HUES48 (cell line): ENCODE data around the gene APLP2.
"Not testable (repeated sequence)": the region's sequence is repeated elsewhere in the genome, so short reads cannot be mapped to it uniquely, and the experiment has no call there.

Source experiments
- H3K27ac ChIP-seq: one replicate; pipeline ENCODE4 v1.7.0; 2013; ENCODE audit warnings: low read depth, low read length, inconsistent platforms
- H3K27me3 ChIP-seq: 2 replicates; pipeline ENCODE4 v1.6.1; 2013; ENCODE audit warnings: mild to moderate bottlenecking, low read length; ENCODE audit not compliant: control insufficient read depth, insufficient read depth
- H3K36me3 ChIP-seq: 2 replicates; pipeline ENCODE4 v1.6.1; 2013; ENCODE audit warnings: low read length; ENCODE audit not compliant: control insufficient read depth, insufficient read depth
- H3K4me1 ChIP-seq: 2 replicates; pipeline ENCODE4 v1.6.1; 2013; ENCODE audit warnings: mild to moderate bottlenecking, low read length; ENCODE audit not compliant: control insufficient read depth, insufficient read depth
- H3K4me3 ChIP-seq: 2 replicates; pipeline ENCODE4 v1.5.1; 2013; ENCODE audit warnings: mild to moderate bottlenecking, low read depth, low read length
- H3K9ac ChIP-seq: 2 replicates; pipeline ENCODE4 v1.6.1; 2013; ENCODE audit warnings: mild to moderate bottlenecking, low read depth, low read length, moderate library complexity
- H3K9me3 ChIP-seq: 2 replicates; pipeline ENCODE4 v1.6.1; 2013; ENCODE audit warnings: low read length; ENCODE audit not compliant: control insufficient read depth, insufficient read depth

Gene APLP2

DNA sequence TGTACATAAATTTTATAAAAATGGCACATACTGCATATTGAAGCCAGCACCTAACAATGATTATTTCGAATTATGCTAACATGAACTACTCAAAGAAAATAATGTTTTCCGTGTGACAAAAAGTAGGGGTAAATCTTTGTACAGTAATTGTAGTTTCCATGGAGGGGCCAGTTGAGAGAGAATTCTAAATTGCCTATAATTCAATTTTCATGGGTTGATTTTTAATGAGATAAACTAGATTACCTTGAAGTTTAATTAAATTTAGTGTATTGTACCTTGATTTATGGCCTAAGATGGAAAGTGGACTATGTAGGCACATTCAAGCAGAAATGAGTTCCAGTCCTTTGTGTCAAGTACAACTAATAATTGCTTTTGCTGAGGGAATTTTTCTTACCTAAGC, 5.0 kb downstream of the APLP2 start:
- peaks cover 6% of the 10 kb centered on the region; the same call in 1 of the 2 replicates for H3K27me3 ChIP-seq
- no peak overlapping the region for H3K9ac ChIP-seq
- no peak overlapping the region for H3K27ac ChIP-seq
- peaks cover 12% of the 10 kb centered on the region for H3K4me1 ChIP-seq
- no peaks in the 10 kb centered on the region for H3K9me3 ChIP-seq
- H3K4me3 ChIP-seq: no peak overlapping the region
- no peaks in the 10 kb centered on the region for H3K36me3 ChIP-seq

DNA sequence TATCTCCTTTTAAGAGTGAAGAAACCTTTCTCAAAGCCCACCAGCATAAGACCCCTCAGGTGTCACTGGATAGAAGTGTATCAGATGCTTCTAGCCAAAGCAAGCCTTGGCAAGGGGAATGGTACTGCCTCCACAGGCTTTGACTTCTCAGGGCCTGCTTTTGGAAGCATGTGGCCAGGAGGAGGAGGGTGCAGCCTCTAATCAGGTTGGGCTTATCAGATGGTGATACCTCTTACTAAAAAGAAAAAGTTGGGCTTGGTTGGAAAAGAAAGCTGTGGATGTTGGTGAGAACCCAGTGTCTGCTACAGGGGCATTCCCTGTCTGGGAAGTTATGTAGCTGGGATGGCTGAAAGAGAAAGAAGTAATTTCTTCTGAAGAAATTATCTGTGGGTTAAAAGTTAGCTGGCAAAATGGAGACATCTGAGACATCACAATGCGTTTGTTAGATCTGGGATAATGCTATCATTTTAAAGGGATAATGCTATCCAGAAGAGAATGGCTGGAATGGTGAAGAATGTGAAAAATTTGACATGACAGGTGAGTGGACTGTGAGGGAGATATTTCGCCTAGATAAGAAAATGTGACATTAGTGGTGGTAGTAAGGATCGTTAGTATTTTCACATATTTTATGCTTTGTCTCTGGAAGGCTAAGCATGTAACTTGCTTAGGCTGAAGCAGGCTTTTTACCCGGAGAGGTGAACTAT, 7.2 kb downstream of the APLP2 start:
- Histone ChIP-seq H3K4me1 (peaks cover 3% of the 10 kb centered on the region; the same call in 1 of the 2 replicates), H3K9me3 (no peaks in the 10 kb centered on the region), H3K4me3 (no peak overlapping the region), H3K27ac (no peak overlapping the region), H3K27me3 (no peaks in the 10 kb centered on the region), H3K9ac (no peak overlapping the region), H3K36me3 (no peaks in the 10 kb centered on the region)

DNA sequence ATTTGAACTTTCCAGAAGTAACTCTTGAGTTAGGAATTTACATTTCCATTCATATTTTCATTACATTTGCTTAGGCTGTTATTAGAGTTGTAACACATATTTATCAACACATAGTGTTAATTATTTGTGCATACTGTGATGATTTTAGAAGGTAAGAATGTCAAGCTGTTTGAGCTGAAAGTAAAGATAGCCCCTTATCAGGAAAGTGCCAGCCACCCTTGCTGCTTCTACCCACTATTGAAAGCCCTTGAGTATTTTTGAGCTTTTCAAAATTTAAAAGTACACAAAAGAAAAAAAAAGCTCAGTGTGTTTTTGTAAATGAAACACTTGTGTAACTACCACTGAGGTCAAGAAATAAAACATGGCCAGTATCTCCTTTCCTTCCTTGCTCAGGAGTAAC, 8.0 kb downstream of the APLP2 start:
- no peaks in the 10 kb centered on the region for H3K27me3 ChIP-seq
- no peaks in the 10 kb centered on the region for H3K9me3 ChIP-seq
- no peaks in the 10 kb centered on the region for H3K36me3 ChIP-seq
- no peak overlapping the region for H3K4me3 ChIP-seq
- H3K4me1 ChIP-seq: no peaks in the 10 kb centered on the region; the same call in 1 of the 2 replicates
- no peak overlapping the region for H3K27ac ChIP-seq
- H3K9ac ChIP-seq: no peak overlapping the region

DNA sequence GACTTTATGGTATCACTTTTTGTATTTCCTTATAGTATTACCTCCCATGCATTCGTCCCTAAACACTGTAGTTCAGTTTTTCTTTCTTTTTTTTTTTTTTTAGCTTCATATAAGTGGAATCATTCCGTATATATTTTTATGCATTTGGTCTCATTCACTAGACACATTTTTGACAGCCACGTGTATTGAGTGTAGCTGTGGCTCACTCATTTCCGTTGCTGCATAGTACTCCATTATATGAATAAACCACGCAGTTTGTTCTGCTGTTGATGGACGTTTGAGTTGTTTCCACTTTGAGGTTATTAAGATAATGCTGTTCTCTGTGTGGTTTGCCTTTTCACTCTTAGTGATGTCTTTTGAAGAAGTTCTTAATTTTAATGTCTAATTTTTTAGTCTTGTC, 8.4 kb downstream of the APLP2 start:
- no peak overlapping the region for H3K27ac ChIP-seq
- no peak overlapping the region for H3K9ac ChIP-seq
- no peaks in the 10 kb centered on the region for H3K36me3 ChIP-seq
- no peaks in the 10 kb centered on the region for H3K27me3 ChIP-seq
- H3K4me1 ChIP-seq: no peaks in the 10 kb centered on the region; the same call in 1 of the 2 replicates
- H3K9me3 ChIP-seq: no peaks in the 10 kb centered on the region
- H3K4me3 ChIP-seq: no peak overlapping the region

DNA sequence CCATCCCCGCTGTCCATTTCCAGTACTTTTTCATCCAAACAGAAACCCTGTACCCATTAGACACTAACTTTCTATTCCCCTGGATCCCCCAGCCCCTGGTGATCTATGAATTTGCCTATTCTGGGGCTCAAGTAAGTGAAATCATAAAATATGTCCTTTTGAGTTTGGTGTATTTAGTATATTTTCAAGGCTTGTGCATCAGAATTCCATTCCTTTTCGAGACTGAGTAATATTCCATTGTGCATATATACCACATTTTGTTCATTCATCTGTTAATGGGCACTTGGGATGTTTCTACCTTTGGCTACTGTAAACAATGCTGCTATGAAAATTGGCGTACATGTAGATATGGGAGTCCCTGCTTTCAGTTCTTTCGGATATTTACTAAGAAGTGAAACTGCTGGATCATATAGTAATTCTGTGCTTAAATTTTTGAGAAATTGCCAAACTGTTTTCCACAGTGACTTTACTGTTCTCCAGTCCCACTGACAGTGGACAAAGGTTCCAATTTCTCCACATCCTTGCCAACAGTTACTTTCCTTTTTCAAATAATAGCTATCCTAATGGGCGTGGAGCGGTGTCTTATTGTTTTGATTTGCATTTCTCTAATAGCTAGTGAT, 16.1 kb downstream of the APLP2 start:
- Histone ChIP-seq H3K27ac (no peak overlapping the region), H3K9ac (no peak overlapping the region), H3K4me3 (no peak overlapping the region), H3K27me3 (no peaks in the 10 kb centered on the region), H3K4me1 (peaks cover 27% of the 10 kb centered on the region), H3K36me3 (no peaks in the 10 kb centered on the region), H3K9me3 (no peaks in the 10 kb centered on the region)

DNA sequence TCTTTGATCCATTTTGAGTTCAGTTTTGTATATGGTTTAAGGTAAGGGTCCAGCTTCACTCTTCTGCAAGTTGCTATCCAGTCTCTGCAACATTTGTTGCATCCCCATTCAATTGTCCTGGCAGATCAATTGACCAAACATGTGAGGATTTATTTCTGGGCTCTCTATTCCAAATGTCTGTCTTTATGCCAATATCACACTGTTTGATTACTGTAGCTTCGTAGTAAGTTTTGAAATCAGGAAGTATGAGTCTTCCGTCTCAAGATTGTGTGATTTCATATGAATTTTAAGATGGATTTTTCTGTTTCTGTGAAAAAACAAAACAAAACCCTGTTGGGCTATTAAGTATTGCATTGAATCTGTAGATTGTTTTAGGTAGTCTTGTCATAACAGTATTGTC, 17.0 kb downstream of the APLP2 start:
- Histone ChIP-seq H3K27ac (no peak overlapping the region), H3K4me1 (peaks cover 27% of the 10 kb centered on the region), H3K36me3 (no peaks in the 10 kb centered on the region), H3K27me3 (no peaks in the 10 kb centered on the region), H3K9me3 (no peaks in the 10 kb centered on the region), H3K9ac (no peak overlapping the region), H3K4me3 (no peak overlapping the region)

DNA sequence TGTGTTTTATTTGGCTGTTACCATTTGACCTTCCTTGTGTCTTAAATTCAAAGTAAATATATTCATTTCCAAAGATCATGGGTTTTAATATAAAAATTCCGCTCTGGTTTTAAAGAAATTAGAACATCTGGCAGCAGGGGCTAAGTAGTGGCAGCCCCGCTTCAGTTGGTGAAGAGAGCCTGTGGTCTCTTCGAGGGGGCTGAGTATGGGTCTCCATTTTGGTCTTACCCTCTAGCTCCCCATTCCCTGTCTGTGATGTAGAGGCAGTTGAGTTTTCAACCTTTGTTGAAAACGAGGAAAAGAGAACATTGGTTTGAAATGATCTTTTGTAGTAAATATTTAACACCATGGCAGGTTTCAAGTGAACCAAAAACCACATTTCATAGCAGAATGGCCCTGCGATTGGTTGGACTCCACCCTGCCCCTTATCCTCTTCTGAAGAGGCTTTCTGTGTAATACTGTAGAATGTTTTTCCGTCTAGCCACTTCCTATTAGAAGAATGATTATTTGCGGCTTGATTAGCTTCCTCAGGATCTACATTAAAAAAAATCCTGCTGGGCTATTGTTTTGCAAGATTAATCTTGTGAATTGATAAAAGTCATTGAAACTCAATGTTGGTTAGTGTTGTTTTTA, 17.7 kb downstream of the APLP2 start:
- Histone ChIP-seq H3K9ac (no peak overlapping the region), H3K4me3 (no peak overlapping the region), H3K27ac (peak overlapping the region; percentile 62), H3K36me3 (no peaks in the 10 kb centered on the region), H3K9me3 (no peaks in the 10 kb centered on the region), H3K4me1 (peaks cover 27% of the 10 kb centered on the region), H3K27me3 (no peaks in the 10 kb centered on the region)

DNA sequence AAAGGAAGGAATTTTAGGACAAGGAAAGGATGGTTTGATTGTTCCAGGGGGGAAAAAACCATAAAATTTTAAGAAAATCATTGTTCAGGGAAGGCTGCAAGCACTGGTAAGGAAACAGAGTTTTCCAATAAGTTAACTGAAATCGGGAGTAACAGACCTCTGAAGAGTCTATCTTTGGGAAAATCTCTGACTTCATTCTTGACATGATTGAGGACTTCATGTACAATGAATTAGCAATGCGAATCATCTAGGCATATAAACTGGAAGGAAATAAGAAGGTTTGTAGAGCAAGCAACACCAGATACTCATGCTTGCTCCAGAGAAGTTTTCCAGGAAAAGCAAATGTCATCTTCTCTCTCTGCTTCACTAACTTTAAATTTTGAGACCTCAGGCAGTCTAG, 18.5 kb downstream of the APLP2 start:
- Histone ChIP-seq H3K36me3 (no peaks in the 10 kb centered on the region), H3K4me1 (peaks cover 27% of the 10 kb centered on the region), H3K9ac (no peak overlapping the region), H3K4me3 (no peak overlapping the region), H3K27me3 (no peaks in the 10 kb centered on the region), H3K27ac (no peak overlapping the region), H3K9me3 (no peaks in the 10 kb centered on the region)

DNA sequence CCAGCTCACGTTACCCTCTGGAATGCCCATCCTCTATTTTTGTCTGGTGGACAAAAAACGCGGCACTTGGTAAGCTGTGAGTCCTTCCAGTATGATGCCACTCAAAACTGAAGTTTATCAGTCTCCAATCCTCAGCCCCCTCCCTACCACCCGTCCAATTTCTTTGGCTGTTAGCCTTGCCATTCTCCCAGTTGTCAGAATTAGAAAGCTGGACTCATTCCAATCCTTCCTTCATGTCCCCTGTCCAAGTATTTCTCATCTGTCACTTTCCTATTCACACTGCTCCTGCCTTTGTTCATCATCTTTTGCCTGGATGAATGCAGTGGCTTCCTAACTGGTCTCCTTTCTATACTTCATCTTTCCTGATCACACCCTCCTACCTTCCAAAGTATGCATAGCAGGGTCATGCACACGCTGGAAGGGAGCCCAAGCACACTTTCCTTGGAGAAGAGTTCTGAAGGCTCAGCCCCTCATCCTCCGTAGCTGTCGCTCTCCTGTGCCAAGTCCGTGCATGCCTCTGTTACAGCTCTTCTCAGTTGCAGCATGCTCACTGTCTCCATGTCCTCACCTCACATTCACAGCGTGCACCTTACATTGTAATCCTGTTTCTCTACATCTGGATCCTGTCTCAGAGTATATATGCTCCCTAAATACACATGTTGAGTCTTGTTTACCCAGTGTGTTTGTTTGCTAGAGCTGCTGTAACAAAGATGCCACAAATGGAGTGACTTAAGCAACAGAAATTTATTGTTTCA, 19.4 kb downstream of the APLP2 start:
- no peaks in the 10 kb centered on the region for H3K9me3 ChIP-seq
- no peaks in the 10 kb centered on the region for H3K27me3 ChIP-seq
- H3K4me1 ChIP-seq: peaks cover 27% of the 10 kb centered on the region
- H3K9ac ChIP-seq: no peak overlapping the region
- peak overlapping the region; percentile 74 for H3K27ac ChIP-seq
- no peak overlapping the region for H3K4me3 ChIP-seq
- H3K36me3 ChIP-seq: no peaks in the 10 kb centered on the region

DNA sequence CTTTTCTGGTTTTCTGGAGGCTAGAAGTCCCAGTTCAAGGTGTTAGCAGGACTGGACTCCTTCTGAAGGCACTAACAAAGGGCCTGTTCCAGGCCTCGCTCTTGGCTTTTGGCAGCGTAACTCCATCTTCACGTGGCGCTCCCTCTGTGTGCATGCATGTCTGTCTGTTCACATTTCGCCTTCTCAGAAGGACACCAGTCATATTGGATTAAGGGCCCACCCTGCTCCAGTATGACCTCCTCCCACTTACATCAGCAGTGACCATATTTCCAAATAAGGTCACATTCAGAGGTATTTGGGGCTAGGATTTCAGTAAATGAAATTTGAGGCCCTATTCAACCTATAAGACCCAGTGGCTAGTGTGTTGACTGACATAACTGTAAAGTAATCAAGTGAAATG, 20.0 kb downstream of the APLP2 start:
- Histone ChIP-seq H3K9me3 (no peaks in the 10 kb centered on the region), H3K27me3 (no peaks in the 10 kb centered on the region), H3K9ac (no peak overlapping the region), H3K27ac (peak overlapping the region; percentile 74), H3K4me1 (peaks cover 27% of the 10 kb centered on the region), H3K4me3 (no peak overlapping the region), H3K36me3 (no peaks in the 10 kb centered on the region)

DNA sequence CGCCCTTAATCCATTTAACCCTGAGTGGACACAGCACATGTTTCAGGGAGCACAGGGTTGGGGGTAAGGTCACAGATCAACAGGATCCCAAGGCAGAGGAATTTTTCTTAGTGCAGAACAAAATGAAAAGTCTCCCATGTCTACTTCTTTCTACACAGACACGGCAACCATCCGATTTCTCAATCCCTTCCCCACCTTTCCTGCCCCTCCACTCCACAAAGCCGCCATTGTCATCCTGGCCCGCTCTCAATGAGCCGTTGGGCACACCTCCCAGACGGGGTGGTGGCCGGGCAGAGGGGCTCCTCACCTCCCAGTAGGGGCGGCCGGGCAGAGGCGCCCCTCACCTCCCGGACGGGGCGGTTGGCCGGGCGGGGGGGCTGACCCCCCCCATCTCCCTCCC, 20.8 kb downstream of the APLP2 start:
- H3K9me3 ChIP-seq, H3K4me3 ChIP-seq, H3K9ac ChIP-seq, H3K27me3 ChIP-seq, H3K36me3 ChIP-seq, H3K27ac ChIP-seq: not testable (repeated sequence)
- peaks cover 27% of the 10 kb centered on the region for H3K4me1 ChIP-seq
